WTC11 (cell line): ENCODE results near the gene ARHGAP42.

ENCODE experiments used
- ATF3 ChIP-seq: sonication (generic); formaldehyde crosslinking; conservative IDR thresholded peaks from 2 replicates; pipeline ENCODE4 v1.8.1; 2022; ENCODE audit warnings: mild to moderate bottlenecking, missing genetic modification reagents
- CTCF ChIP-seq: fragments of 200-600 bp; IDR thresholded peaks from 2 replicates; pipeline ENCODE4 v1.8.0; 2022; ENCODE audit warnings: antibody characterized with exemption
- ETV6 ChIP-seq: sonication (generic); formaldehyde crosslinking; IDR thresholded peaks from 2 replicates; pipeline ENCODE4 v1.8.1; 2022; ENCODE audit warnings: mild to moderate bottlenecking, missing genetic modification reagents
- MAX ChIP-seq: sonication (generic); formaldehyde crosslinking; IDR thresholded peaks from 2 replicates; pipeline ENCODE4 v1.8.0; 2022; ENCODE audit warnings: mild to moderate bottlenecking, missing genetic modification reagents

- no peak for TF ChIP-seq MAX (CRISPR knock-in tag)
- TF ChIP-seq CTCF, result no peak
- TF ChIP-seq ATF3 (CRISPR knock-in tag), result no peak
- TF ChIP-seq ETV6 (CRISPR knock-in tag), result no peak
Observed at GRCh38 chr11:100776212-100776896, 89.3 kb downstream of the ARHGAP42 start.
